ENCODE data around the gene SURF4. TPM values are rescaled to one million over a fixed set of nuclear protein-coding genes. Genes with fewer than 3 reads are reported as not detected.

Gene SURF4
- total and polyA plus RNA-seq, 2 of the 13 experiments (the other 11 are each of a cell fraction or from before 2014, with no cell fraction given): 220 to 265 TPM

- TF ChIP-seq CBX2 (IDR thresholded peaks at IDR 0.05; ENCODE audit: low read depth, low read length) (no peak), CBX2 (CRISPR knock-in tag; IDR thresholded peaks at IDR 0.05; ENCODE audit: low read depth) (peak; percentile 72; the same call in 1 of the 2 replicates), ZSCAN20 (CRISPR knock-in tag; IDR thresholded peaks at IDR 0.05; ENCODE audit: borderline replicate concordance) (0 out of 2 replicates have a peak, but pooled peaks have one; percentile 20), HNF4G (IDR thresholded peaks at IDR 0.05; ENCODE audit: borderline replicate concordance, low read depth, low read length) (no peak; the same call in 1 of the 2 replicates), HNF4G (CRISPR knock-in tag; IDR thresholded peaks at IDR 0.05; ENCODE audit: borderline replicate concordance, low read depth) (no peak), RXRA (CRISPR knock-in tag; IDR thresholded peaks at IDR 0.05) (peak; percentile 59; the same call in 1 of the 2 replicates), HHEX (CRISPR knock-in tag; IDR thresholded peaks at IDR 0.05) (no peak), ZSCAN22 (CRISPR knock-in tag; IDR thresholded peaks at IDR 0.05) (0 out of 2 replicates have a peak, but pooled peaks have one; percentile 17), ZNF660 (CRISPR knock-in tag; IDR thresholded peaks at IDR 0.05; ENCODE audit: borderline replicate concordance, low read depth) (no peak), DRAP1 (CRISPR knock-in tag; IDR thresholded peaks at IDR 0.05) (peak; percentile 81), YEATS2 (CRISPR knock-in tag; IDR thresholded peaks at IDR 0.05; ENCODE audit: borderline replicate concordance) (peak; percentile 46; the same call in 1 of the 2 replicates), XRCC5 (optimal IDR thresholded peaks at IDR 0.05; ENCODE audit: low read length) (no peak), ZBTB3 (CRISPR knock-in tag; IDR thresholded peaks at IDR 0.05; ENCODE audit: borderline replicate concordance, low read depth) (no peak), ZNF414 (CRISPR knock-in tag; IDR thresholded peaks at IDR 0.05) (0 out of 2 replicates have a peak, but pooled peaks have one; percentile 38), KMT2A (CRISPR knock-in tag; IDR thresholded peaks at IDR 0.05) (peak; percentile 8; the same call in 1 of the 2 replicates), IKZF4 (CRISPR knock-in tag; IDR thresholded peaks at IDR 0.05; ENCODE audit: borderline replicate concordance, low read depth, not compliant biosample characterization) (peak; percentile 44), ZNF318 (CRISPR knock-in tag; IDR thresholded peaks at IDR 0.05) (no peak)
Observed at GRCh38 chr9:133375724-133376654, at the start of gene SURF4, which contains the start of gene STKLD1 (continued).
